NT2/D1 (cell line): Measurements from ENCODE around the gene ZNF77.

Experiments
- SUZ12 ChIP-seq: IDR thresholded peaks from 2 replicates; pipeline ENCODE4 v1.6.1; 2011; ENCODE audit not compliant: insufficient read length, insufficient read depth; ENCODE audit errors: extremely low read depth
- YY1 ChIP-seq: IDR thresholded peaks from 2 replicates; pipeline ENCODE4 v1.6.1; 2011; ENCODE audit not compliant: insufficient read length, insufficient read depth
- ZNF274 ChIP-seq: IDR thresholded peaks from 2 replicates; pipeline ENCODE4 v1.6.1; 2011; ENCODE audit warnings: mild to moderate bottlenecking, low read depth, low read length

GRCh38 chr19:2977001-2977745 lies 32.4 kb upstream of the ZNF77 start, which contains the start of gene TLE6:
- TF ChIP-seq YY1 = no peak
- TF ChIP-seq SUZ12 = no peak
- TF ChIP-seq ZNF274 = no peak
